Uterus (tissue), 2 donors: ENCODE data around the gene ALOX12B.

Experiments used
- CTCF ChIP-seq, 4 experiments: fragments of 200-600 bp in 2 of 4; fragments of 450-650 bp in 2 of 4; sonication (generic) in 2 of 4; IDR thresholded peaks; one replicate each; pipeline ENCODE4 v1.5.1; 2016 to 2019; ENCODE audit warnings: antibody characterized with exemption in 4 of 4, mild to moderate bottlenecking in 2 of 4, moderate library complexity in 1 of 4
- POLR2A ChIP-seq, 2 donors: fragments of 450-650 bp; IDR thresholded peaks; one replicate each; pipeline ENCODE4 v1.6.1; 2016; ENCODE audit warnings: antibody characterized with exemption in 2 of 2, mild to moderate bottlenecking in 1 of 2, moderate library complexity in 1 of 2

- no peak for TF ChIP-seq POLR2A (IDR thresholded peaks at IDR 0.05)
- TF ChIP-seq CTCF (IDR thresholded peaks at IDR 0.05), result peak; percentile 55 to 83 (median 74)
These were observed 27.2 kb downstream of the ALOX12B start for GRCh38 chr17:8060274-8060673.
